Measurements from ENCODE around the gene ACLY.

The ACLY gene

GRCh38 chr17:41948762-41949460, 30.2 kb upstream of the ACLY start:
- DNase-seq (ENCODE audit: extremely low read depth, low read depth), result no peak
- no peak for TF ChIP-seq CTCF (IDR thresholded peaks at IDR 0.05; ENCODE audit: low read depth, low read length)

- DNase-seq (ENCODE audit: extremely low read depth, low read depth), result no peak
- TF ChIP-seq CTCF (IDR thresholded peaks at IDR 0.05; ENCODE audit: low read depth, low read length), result no peak
Measured at GRCh38 chr17:41944943-41945342, 26.2 kb upstream of the ACLY start.

GRCh38 chr17:41943492-41943891, 24.7 kb upstream of the ACLY start:
- DNase-seq (ENCODE audit: extremely low read depth, low read depth), result no peak
- no peak for TF ChIP-seq CTCF (IDR thresholded peaks at IDR 0.05; ENCODE audit: low read depth, low read length)

GRCh38 chr17:41942626-41943373, 24.0 kb upstream of the ACLY start:
- DNase-seq (ENCODE audit: extremely low read depth, low read depth), result no peak
- TF ChIP-seq CTCF (IDR thresholded peaks at IDR 0.05; ENCODE audit: low read depth, low read length), result no peak

GRCh38 chr17:41941168-41941567, 22.4 kb upstream of the ACLY start:
- no peak for DNase-seq (ENCODE audit: extremely low read depth, low read depth)

GRCh38 chr17:41939693-41940090, 20.9 kb upstream of the ACLY start:
- no peak for TF ChIP-seq CTCF (IDR thresholded peaks at IDR 0.05; ENCODE audit: low read depth, low read length)
- no peak for DNase-seq (ENCODE audit: extremely low read depth, low read depth)

More at GRCh38 chr17:41941168-41941567, 22.4 kb upstream of the ACLY start:
- no peak for TF ChIP-seq CTCF (IDR thresholded peaks at IDR 0.05; ENCODE audit: low read depth, low read length)

GRCh38 chr17:41939044-41939692, 20.4 kb upstream of the ACLY start:
- TF ChIP-seq CTCF (IDR thresholded peaks at IDR 0.05; ENCODE audit: low read depth, low read length), result no peak
- no peak for DNase-seq (ENCODE audit: extremely low read depth, low read depth)

Data from AG09319 (cell line).